RWPE2 (cell line): ENCODE results near the gene TTYH2.
A peak's percentile ranks its signal among the peaks of the same experiment; 100 is the strongest.

Experiments used
- ATAC-seq: fragments of 200-7000 bp; cut with Tn5 transposase; 3 replicates; pipeline ENCODE4 v1.9.1; 2021; ENCODE audit warnings: low read depth
- DNase-seq: peaks from one replicate; pipeline ENCODE4 v3.0.0-alpha.2; 2020; ENCODE audit warnings: low spot score
- H3K27ac ChIP-seq: fragments of 450-650 bp; 2 replicates; pipeline ENCODE4 v1.5.1; 2017; ENCODE audit warnings: mild to moderate bottlenecking; ENCODE audit not compliant: poor library complexity, severe bottlenecking
- H3K27me3 ChIP-seq: fragments of 250-450 bp; sonication (Bioruptor Pico); 2 replicates; pipeline ENCODE4 v1.5.1; 2021; ENCODE audit warnings: mild to moderate bottlenecking, moderate library complexity; ENCODE audit not compliant: insufficient read depth, poor library complexity, severe bottlenecking
- H3K36me3 ChIP-seq: fragments of 250-450 bp; sonication (Bioruptor Pico); 2 replicates; pipeline ENCODE4 v1.5.1; 2020; ENCODE audit warnings: low read depth, mild to moderate bottlenecking, moderate library complexity
- H3K4me1 ChIP-seq: fragments of 250-450 bp; sonication (Bioruptor Pico); 2 replicates; pipeline ENCODE4 v1.5.1; 2021; ENCODE audit warnings: mild to moderate bottlenecking, moderate library complexity; ENCODE audit not compliant: insufficient read depth, poor library complexity, severe bottlenecking
- H3K4me3 ChIP-seq: fragments of 250-450 bp; sonication (Bioruptor Pico); 2 replicates; pipeline ENCODE4 v1.5.1; 2021; ENCODE audit warnings: mild to moderate bottlenecking, moderate library complexity; ENCODE audit not compliant: severe bottlenecking
- H3K9me3 ChIP-seq: fragments of 250-450 bp; sonication (Bioruptor Pico); 2 replicates; pipeline ENCODE4 v1.5.1; 2021; ENCODE audit warnings: mild to moderate bottlenecking, moderate library complexity; ENCODE audit not compliant: severe bottlenecking
- CTCF ChIP-seq: fragments of 450-650 bp; IDR thresholded peaks from one replicate; pipeline ENCODE4 v1.5.1; 2017; ENCODE audit warnings: mild to moderate bottlenecking, moderate library complexity; ENCODE audit not compliant: poor library complexity, severe bottlenecking

The TTYH2 gene

DNA sequence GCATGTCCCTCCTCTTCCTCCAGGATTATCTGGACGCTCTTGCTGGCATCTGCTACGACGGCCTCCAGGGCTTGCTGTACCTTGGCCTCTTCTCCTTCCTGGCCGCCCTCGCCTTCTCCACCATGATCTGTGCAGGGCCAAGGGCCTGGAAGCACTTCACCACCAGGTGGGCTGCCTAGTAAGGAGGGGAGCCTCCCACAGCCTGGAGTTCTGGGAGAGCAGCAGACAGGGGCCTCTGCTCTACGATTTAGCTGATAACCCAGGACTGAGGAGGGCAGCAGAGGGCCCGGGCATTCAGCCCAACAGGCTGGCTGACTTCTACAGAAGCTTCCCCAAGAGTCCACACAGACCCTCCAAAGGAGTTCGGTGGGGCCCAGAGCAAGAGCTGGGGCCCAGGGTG is 38.8 kb downstream of the TTYH2 start:
- ATAC-seq (no peak; the same call in 2 of the 3 replicates), DNase-seq (no peak)
- H3K27me3 ChIP-seq = no peaks in the 10 kb centered on the region
- no peak overlapping the region for H3K27ac ChIP-seq
- no peak overlapping the region for H3K4me3 ChIP-seq
- H3K9me3 ChIP-seq = no peaks in the 10 kb centered on the region
- H3K4me1 ChIP-seq = no peaks in the 10 kb centered on the region
- H3K36me3 ChIP-seq = no peaks in the 10 kb centered on the region
- TF ChIP-seq CTCF = no peak

GRCh38 chr17:74253036-74253435 is 39.7 kb downstream of the TTYH2 start:
- no peak for ATAC-seq
- Histone ChIP-seq H3K4me1 (no peaks in the 10 kb centered on the region), H3K9me3 (no peaks in the 10 kb centered on the region), H3K36me3 (no peaks in the 10 kb centered on the region), H3K4me3 (no peak overlapping the region), H3K27me3 (no peaks in the 10 kb centered on the region), H3K27ac (no peak overlapping the region)
- no peak for DNase-seq
- TF ChIP-seq CTCF = no peak

DNA sequence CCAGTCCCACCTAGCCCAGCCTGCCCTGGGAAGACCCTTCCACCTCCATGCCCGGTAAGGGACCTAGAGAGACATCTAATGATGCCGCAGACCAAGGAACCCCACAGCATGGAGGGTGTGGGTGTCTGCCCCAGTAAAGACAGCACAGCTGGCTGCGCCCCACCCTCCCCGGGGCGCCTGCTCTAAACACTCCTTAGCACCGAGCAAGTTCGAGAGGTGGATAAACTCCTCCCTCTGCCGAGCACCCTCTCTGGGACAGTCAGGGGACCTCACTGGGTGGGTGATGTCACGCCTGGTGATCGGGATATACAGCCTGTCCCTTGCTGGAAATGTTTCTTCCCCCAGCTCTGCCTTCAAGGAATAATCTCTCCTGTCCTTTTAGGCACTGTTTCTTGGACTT is 43.9 kb downstream of the TTYH2 start:
- no peak overlapping the region for H3K27ac ChIP-seq
- no peaks in the 10 kb centered on the region for H3K9me3 ChIP-seq
- TF ChIP-seq CTCF = no peak
- ATAC-seq = no peak
- peaks cover 8% of the 10 kb centered on the region for H3K27me3 ChIP-seq
- DNase-seq = no peak
- no peaks in the 10 kb centered on the region for H3K36me3 ChIP-seq
- H3K4me3 ChIP-seq = no peak overlapping the region
- no peaks in the 10 kb centered on the region for H3K4me1 ChIP-seq

DNA sequence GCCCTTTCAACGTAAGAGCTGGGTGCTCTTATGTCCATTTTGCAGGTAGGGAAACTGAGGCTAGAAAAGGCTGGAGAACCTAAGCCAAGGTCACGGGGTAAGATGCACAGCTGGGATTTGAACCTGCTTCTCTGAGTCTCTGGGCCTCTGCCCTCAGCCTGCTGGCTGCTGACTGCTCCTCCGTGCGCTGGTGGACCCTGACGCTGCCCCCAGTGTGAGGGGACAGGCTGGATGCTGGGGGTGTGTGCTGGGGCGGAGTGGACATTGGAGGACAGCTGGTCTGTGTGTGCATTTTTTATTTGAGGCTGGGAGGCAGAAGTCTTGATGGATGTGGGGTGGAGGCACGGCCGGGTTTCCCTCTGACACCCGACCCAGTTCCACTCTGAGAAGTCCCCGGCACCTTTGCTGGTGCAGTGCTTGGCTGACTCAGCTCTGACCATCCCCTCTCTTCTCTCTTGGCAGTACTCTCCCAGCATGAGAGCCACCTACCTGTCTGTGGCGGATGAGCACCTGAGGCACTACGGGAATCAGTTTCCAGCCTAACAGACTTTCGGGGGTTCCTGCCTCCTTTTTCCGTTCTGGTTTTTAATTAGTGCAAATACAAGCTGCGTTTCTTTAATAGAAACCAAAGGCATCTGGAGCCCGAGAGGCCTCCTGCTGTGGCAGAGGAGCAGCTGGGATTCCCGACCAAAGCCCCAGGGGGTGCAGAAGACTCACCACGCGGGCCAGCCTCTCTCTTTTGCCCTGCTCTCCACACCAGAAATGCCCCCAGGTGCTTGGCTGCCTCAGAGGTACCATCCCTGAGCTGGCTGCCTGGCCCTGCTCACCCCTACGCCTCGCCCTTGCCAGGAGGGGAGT is 46.5 kb downstream of the TTYH2 start:
- Histone ChIP-seq H3K27me3 (peaks cover 8% of the 10 kb centered on the region), H3K9me3 (no peaks in the 10 kb centered on the region), H3K4me1 (no peaks in the 10 kb centered on the region), H3K27ac (no peak overlapping the region), H3K36me3 (no peaks in the 10 kb centered on the region), H3K4me3 (no peak overlapping the region)
- ATAC-seq (peak; percentile 89), DNase-seq (no peak)
- peak; percentile 23 for TF ChIP-seq CTCF

DNA sequence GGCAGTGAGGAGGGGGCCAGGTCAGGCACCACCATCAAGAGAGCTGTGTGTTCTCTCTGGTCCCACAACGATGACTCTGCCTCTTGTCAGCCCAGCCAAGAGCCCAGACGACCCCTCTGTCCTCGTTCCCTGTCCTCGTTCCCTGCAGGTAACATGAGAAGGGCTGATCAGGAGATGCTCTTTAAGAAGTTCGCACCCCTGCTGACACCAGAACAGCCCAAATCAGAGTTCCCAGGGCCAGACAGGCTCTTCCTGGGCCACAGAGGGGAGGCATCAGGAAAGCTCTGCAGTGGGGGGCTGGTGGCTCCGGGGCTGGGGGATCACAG is 47.1 kb downstream of the TTYH2 start:
- no peak for DNase-seq

More for the DNA sequence above, 47.1 kb downstream of the TTYH2 start:
- Histone ChIP-seq H3K4me1 (no peaks in the 10 kb centered on the region), H3K36me3 (no peaks in the 10 kb centered on the region), H3K27ac (no peak overlapping the region), H3K27me3 (peaks cover 8% of the 10 kb centered on the region), H3K9me3 (no peaks in the 10 kb centered on the region), H3K4me3 (no peak overlapping the region)
- ATAC-seq = no peak
- TF ChIP-seq CTCF = no peak
